Testis (tissue), 2 donors: ENCODE measurements around the gene SREBF2.

Experiments used
- POLR2A ChIP-seq: fragments of 450-650 bp; IDR thresholded peaks from one replicate; pipeline ENCODE4 v1.6.1; 2017; ENCODE audit warnings: antibody characterized with exemption, mild to moderate bottlenecking, moderate library complexity
- TF ChIP-seq, protein P1 (sequence below), 3 experiments: fragments of 450-650 bp in 2 of 3; fragments of 200-600 bp in 1 of 3; sonication (generic) in 1 of 3; IDR thresholded peaks; one replicate each; pipeline ENCODE4 v1.5.1; 2016 to 2019; ENCODE audit warnings: antibody characterized with exemption in 3 of 3, mild to moderate bottlenecking in 2 of 3, moderate library complexity in 1 of 3

DNA sequence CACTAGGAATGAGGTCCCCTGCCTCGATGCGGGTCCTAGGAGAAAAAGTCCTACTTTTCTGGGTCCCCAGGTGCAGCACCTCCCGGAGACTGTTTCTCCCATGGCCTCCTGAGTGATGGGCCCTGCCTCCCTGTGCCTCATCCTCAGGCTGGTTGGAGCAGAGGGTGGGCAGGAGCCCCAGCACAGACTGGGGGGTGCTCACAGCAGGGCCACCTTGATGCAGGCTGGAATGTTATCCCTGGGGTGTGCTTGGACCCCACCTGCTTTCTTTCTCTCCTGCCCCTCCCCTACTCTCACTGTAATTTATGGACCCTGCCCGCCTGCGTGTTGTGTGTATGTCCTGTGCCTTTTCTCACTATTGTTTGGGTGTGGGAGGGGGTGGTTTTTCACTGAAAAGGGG is 73.9 kb downstream of the SREBF2 start:
- TF ChIP-seq, protein P1, sequence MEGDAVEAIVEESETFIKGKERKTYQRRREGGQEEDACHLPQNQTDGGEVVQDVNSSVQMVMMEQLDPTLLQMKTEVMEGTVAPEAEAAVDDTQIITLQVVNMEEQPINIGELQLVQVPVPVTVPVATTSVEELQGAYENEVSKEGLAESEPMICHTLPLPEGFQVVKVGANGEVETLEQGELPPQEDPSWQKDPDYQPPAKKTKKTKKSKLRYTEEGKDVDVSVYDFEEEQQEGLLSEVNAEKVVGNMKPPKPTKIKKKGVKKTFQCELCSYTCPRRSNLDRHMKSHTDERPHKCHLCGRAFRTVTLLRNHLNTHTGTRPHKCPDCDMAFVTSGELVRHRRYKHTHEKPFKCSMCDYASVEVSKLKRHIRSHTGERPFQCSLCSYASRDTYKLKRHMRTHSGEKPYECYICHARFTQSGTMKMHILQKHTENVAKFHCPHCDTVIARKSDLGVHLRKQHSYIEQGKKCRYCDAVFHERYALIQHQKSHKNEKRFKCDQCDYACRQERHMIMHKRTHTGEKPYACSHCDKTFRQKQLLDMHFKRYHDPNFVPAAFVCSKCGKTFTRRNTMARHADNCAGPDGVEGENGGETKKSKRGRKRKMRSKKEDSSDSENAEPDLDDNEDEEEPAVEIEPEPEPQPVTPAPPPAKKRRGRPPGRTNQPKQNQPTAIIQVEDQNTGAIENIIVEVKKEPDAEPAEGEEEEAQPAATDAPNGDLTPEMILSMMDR (IDR thresholded peaks at IDR 0.05): no peak
- no peak for TF ChIP-seq POLR2A
